Measurements from ENCODE around the gene ADAMTSL2.

- TF ChIP-seq, protein P1, sequence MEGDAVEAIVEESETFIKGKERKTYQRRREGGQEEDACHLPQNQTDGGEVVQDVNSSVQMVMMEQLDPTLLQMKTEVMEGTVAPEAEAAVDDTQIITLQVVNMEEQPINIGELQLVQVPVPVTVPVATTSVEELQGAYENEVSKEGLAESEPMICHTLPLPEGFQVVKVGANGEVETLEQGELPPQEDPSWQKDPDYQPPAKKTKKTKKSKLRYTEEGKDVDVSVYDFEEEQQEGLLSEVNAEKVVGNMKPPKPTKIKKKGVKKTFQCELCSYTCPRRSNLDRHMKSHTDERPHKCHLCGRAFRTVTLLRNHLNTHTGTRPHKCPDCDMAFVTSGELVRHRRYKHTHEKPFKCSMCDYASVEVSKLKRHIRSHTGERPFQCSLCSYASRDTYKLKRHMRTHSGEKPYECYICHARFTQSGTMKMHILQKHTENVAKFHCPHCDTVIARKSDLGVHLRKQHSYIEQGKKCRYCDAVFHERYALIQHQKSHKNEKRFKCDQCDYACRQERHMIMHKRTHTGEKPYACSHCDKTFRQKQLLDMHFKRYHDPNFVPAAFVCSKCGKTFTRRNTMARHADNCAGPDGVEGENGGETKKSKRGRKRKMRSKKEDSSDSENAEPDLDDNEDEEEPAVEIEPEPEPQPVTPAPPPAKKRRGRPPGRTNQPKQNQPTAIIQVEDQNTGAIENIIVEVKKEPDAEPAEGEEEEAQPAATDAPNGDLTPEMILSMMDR (conservative IDR thresholded peaks at IDR 0.05) = no peak
- TF ChIP-seq ZFX (IDR thresholded peaks at IDR 0.05) = no peak
Observed at GRCh38 chr9:133585481-133586351, 51.2 kb downstream of the ADAMTSL2 start.
